GM20431 (cell line): Measurements from ENCODE around the gene TTC32.

Experiments used
- in situ Hi-C: fragments of 300-500 bp; cut with MseI, MboI; formaldehyde crosslinking; loops from one replicate; pipeline ENCODE4 v1.15.0; 2020; ENCODE audit warnings: low sequenced_read_pairs; ENCODE audit not compliant: unreplicated experiment

The TTC32 gene

DNA sequence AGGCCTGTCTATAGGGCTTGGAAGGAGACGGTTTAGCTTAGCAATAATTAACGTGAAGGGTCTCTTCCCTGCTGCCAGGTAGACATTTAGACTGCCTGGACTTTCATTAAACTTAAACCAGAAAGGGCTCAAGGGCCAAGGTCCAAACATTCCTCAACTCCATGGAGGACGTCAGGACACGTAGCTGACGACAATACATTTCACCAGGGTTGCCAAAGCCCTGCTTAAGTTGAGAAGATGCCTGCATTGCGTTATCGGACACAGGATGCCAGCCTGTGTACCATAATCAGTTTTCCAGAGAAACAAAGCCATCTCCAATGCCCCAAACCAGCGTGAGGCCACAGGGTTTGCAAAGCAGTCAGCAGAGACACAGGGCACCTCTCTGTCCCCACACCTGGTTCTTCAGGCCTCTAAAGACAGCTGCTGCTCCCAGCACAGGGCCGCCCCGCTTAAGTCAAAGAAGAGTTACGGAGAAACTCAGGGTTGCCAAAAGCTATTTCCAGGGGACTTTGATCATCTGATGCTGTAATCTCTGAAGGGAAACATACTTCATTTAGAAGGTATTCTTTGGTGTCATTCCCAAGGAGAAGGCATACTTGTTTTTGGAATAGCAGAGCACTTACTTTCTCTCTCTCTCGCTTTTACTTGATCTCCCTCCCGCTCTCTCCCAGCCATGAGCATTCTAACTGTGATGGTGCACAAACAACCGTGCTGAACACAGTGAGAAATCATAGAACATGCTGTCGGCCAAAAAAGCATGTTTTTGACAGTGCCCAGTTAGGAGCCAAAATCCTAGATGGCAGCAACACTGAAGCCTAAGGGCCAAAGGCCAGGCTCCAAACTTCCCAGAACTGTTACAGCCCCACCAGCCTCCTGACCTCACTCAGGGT lies 46.0 kb downstream of the TTC32 start:
- in situ Hi-C loops: loop anchor here (25.0 kb wide), 1 partner anchor 1343 kb away; no protein-coding TSS in a partner anchor

DNA sequence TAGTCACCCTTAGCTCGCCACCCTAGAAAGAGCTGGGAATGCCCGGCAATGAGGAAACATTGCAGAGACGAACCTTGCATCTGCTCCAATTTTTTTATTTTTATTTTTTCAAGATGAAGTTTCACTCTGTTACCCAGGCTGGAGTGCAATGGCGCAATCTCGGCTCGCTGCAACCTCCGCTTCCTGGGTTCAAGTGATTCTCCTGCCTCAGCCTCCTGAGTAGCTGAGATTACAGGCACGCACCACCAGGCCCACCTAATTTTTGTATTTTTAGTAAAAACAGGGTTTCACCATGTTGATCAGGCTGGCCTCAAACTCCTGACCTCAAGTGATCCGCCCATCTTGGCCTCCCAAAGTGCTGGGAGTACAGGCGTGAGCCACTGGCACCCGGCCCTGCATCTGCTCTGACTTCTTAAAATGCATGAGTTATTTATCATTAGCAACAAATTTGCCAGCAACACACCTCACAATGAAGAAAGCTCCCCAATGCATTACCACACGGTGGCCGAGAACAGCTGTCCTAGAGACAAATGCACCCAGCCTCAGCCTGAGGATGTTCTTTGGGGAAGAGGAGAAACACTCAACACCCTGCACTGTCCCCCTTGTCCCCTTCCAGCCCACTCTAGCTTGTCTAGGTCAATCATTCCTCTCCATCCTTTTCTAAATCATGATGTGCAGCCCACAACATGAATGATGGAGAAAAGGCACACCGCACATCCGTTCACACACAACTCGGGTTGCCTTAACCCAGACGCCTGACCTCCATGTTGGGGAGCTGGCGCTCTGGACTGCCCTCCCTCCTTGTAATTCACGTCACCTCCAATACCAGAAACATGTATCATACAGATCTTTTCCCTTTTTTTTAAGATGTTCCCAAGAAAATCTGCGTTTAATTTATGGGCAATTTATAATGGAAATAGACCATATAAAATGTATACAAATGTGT lies 46.9 kb downstream of the TTC32 start:
- in situ Hi-C loops: loop anchor here (25.0 kb wide), 1 partner anchor 1343 kb away; no protein-coding TSS in a partner anchor

DNA sequence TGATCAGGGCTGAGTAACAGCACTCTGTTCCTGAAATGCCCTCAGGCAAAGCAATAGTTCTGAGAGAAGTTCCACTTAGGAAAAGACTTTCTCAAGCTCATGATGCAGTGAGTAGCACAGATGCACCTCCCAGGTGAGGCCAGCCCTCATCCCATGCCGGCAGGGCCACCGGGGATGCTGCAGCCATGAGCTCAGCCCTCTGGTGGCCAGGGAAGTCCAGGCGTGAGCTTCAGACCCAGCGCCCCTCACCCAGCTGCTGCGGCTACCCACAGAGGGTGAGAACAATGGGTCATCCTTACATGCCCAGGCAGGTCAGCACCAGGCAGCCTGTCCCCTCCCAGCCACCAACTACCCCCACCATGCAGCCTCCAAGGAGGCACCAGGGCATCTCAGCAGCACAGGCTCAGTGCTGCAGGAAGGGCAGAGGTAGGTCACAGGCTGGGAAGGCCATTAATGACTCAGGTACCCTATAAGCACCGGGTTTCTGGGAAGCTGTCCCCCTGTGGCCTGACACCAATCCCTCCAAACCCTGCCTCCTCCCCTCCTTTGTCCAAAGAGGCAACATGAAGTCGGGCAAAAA lies 50.6 kb downstream of the TTC32 start:
- in situ Hi-C loops: loop anchor here (25.0 kb wide), 1 partner anchor 1339 kb away; no protein-coding TSS in a partner anchor

DNA sequence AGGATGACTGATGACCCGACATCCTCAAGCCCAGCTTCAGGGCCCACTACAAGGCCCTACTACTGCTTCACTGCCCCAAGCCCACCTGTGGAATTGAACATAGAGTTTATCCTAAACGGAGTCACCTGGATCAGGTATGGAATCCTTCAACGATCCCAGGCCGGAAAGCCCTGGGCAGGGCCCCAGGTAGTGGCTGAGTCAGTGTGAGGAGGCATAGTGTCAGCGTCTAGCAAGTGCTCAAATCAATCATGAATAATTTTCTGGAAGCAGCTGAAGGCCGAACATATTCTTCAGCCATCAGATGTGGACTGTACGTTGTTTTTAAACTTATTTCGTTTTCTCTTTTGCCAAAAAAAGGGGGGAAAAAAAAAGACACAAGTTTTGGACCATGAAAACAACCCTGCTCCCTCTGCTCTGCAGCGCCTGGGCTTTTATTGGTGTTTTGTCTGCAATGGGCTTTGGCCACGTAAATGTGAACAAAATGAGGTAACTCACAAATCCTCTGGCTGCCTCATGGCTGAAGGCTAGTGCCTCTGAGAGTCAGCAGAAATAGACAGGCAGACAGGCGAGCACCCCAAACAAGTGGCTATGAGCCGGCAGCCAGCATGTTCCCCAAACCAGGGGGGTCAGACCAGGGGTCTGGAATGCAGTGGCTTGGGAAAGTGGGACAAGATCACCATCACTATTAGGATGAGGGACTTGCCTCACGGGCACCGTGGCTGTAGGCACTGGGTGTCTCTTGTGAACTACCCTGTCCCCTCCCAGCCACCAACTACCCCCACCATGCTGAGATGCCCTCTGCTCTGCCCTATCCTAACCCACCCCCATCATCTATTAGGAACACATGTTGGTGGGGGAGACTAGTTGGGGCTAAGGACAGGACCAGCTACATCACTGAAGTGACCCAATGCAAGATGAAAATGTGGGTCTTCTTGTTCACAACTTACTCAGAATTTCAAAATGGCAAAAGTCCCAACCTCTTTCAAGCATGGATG lies 51.4 kb downstream of the TTC32 start:
- in situ Hi-C loops: loop anchor here (25.0 kb wide), 1 partner anchor 1338 kb away; no protein-coding TSS in a partner anchor

DNA sequence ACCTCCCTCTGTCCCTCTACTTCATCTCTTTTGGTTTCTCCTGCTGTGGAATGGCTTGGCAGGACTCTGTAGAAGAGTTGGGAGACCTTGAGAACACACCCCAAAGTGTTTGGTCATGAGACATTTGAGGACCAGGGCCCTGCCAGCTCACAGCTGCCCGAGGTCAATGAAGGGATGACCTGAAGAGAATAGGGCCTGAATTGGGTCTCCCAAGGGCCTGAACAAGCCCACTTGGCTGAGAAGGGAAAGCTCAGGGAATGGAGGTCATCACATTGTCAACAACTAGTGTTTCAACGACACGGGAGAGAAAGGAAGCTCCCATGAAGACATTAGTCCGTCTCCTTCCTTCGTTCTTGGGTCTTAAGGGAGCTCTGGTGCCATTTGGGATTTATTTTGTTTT lies 52.8 kb downstream of the TTC32 start:
- in situ Hi-C loops: no loop called here

DNA sequence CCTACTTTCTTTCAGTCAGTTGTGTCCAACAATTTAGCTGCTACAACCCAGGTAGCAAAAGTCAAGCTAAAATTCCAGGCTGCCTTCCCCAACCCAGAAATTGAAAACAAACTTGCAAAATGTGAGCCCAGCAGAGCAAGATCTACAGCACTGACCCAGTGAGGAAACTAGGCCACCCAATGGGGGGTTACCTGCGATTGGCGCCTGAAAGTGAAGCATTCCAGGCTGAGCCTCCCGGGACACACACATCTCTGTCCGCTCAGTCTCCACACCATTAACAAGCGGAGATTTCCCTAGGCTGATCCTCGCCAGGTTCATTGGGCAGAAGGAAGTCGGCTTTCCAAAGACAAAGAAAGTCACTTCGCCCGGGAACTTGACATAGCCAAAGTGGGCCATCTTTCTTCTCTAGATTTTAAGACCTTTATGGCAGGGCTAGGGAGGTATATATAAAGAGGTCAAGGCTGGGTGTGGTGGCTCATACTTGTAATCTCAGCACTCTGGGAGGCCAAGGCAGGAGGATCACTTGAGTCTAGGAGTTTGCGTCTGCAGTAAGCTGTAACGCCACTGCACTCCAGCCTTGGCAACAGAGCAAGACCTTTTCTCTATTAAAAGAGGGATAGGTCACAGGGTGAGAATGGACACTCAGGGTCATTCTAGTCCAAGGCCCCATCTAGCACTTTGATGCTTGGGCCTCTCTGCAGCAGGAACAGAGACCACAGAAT lies 53.6 kb downstream of the TTC32 start:
- in situ Hi-C loops: no loop called here

DNA sequence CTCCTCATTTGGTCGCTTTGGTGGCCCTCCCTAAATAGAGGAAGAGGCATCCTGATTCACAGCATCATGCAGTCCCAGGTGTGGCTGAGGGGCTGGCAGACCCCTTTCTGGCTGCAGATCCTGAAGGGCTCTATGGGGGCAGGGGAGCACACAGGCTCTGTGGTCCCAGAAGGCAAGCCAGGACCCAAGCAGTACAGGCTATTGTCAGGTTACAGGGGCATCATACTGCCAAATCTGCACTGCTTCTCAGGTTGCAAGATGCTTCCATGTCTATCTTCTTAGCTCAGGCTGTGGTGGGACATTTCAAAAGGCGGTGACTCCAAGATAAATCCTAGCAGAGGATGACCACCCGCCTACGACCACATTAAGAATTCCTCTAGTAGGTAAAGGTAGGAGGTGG lies 54.3 kb downstream of the TTC32 start:
- in situ Hi-C loops: no loop called here
